ENCODE data around the gene RNU1-1.
"Not testable (repeated sequence)": the region's sequence is repeated elsewhere in the genome, so short reads cannot be mapped to it uniquely, and the experiment has no call there.

Gene RNU1-1

DNA sequence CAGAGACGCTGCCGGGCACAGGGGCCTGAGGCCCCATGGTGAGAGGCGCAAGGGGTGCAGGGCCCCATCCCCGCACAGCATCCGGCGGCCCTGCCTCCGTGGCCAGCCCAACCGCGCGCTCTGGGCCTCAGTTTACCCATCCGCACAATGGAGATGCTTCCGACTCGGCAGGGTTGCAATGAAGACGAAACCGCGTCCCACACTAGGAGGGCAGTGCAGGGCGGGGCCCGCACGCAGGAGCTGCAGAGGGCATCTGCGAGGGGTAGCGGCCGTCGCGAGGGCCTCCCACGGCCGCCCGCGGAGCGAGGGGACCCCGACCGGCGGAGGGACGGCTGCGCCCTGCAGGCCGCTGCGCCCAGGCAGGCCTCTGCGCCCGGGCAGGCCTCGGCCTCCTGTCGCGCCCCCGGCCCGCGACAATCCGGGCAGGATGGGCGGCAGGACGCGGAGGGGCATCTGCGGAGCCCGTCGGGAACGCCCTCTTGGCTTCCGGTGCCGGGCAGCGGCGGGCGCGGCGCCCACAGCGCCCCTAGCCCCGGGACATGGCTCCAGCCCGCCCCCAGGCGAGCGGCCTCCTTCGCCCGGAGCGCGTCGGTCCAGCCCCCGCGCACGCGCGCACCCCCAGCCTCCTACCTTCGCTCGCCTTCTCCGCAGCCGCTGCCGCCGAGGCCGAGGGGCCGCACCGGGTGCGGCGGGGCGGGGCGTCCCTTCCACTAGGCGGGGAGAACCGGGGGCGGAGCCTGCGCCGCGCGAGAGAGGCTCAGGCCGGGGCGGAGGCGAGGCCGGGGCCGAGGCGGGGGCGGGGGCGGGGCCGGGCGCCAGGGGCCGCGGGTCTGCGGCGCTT lies 15.3 kb downstream of the RNU1-1 start:
- 1% methylated on average over 92 of the region's 108 CpGs for whole genome bisulfite sequencing
- Histone ChIP-seq H2AK5ac (ENCODE audit: low read length, severe bottlenecking) (no peak overlapping the region), H2AFZ (ENCODE audit: low read depth, low read length) (peak overlapping the region; percentile 99), H3K9me3 (ENCODE audit: control insufficient read depth, low read length) (no peaks in the 10 kb centered on the region), H2BK5ac (ENCODE audit: low read depth, low read length, poor library complexity, severe bottlenecking) (no peak overlapping the region), H3K27ac (ENCODE audit: low read length, poor library complexity, severe bottlenecking) (no peak overlapping the region), H2BK12ac (ENCODE audit: low read length in 2 of 2) (peak overlapping the region; percentile 39 to 93), H3K4me2 (ENCODE audit: low read length, poor library complexity, severe bottlenecking) (peak overlapping the region; percentile 98), H3K9ac (ENCODE audit: low read length) (peak overlapping the region; percentile 93), H3K79me1 (replicated peaks; ENCODE audit: low read length, poor library complexity, severe bottlenecking) (peaks cover 10% of the 10 kb centered on the region), H2BK120ac (ENCODE audit: low read depth, low read length) (peak overlapping the region; percentile 92), H2BK15ac (ENCODE audit: low read depth, poor library complexity, severe bottlenecking) (peak overlapping the region; percentile 52), H3K36me3 (ENCODE audit: control insufficient read depth in 1 of 2, insufficient read depth in 2 of 2, low read depth in 1 of 2, low read length in 2 of 2) (no peaks in the 10 kb centered on the region), H3K14ac (ENCODE audit: low read length in 2 of 2) (peak overlapping the region; percentile 11 to 99), H3K23ac (ENCODE audit: low read length in 2 of 2) (peak overlapping the region in 1 of 2 experiments; percentile 96), H3K4me1 (ENCODE audit: control insufficient read depth, insufficient read depth, low read depth, low read length) (peaks cover 6% of the 10 kb centered on the region), H3K4ac (ENCODE audit: low read depth in 1 of 2, low read length in 2 of 2) (peak overlapping the region; percentile 87 to 99), H3K4me3 (ENCODE audit: insufficient read depth in 1 of 2, low read depth in 1 of 2, low read length in 2 of 2) (peak overlapping the region; percentile 94), H3K27me3 (ENCODE audit: control insufficient read depth in 1 of 2, insufficient read depth in 1 of 2, low read length in 2 of 2) (no peaks in the 10 kb centered on the region), H3K18ac (ENCODE audit: low read depth in 1 of 2, low read length in 2 of 2) (peak overlapping the region; percentile 95 to 99), H4K8ac (ENCODE audit: low read length) (peak overlapping the region; percentile 95), H4K91ac (ENCODE audit: low read length) (peak overlapping the region; percentile 90)
- DNase-seq, result peak; percentile 85

DNA sequence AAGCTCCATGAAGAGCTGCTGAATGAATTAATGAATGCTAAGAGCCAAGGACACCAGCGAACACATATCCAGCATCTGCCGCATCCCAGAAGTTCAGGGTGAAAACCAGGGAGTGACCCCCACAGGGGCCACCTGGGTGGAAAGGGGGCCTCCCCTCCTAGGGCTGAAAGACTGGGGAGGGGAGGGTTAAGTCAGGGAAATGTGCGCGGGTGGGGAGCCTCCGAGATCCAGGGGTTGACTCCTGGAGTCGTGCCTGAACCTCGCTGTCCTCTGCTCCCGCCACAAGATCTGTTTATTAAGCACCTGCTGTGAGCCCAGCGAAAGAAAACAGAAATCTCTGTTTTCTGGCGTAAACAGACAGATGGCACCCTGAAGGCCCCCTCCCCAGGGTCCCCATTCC lies 16.0 kb downstream of the RNU1-1 start:
- not testable (repeated sequence) for H3K18ac ChIP-seq (ENCODE audit: low read depth in 1 of 2, low read length in 2 of 2); H3K9me3 ChIP-seq (ENCODE audit: control insufficient read depth, low read length); H3K27me3 ChIP-seq (ENCODE audit: control insufficient read depth in 1 of 2, insufficient read depth in 1 of 2, low read length in 2 of 2); H3K27ac ChIP-seq (ENCODE audit: low read length, poor library complexity, severe bottlenecking); H2AFZ ChIP-seq (ENCODE audit: low read depth, low read length); H2BK5ac ChIP-seq (ENCODE audit: low read depth, low read length, poor library complexity, severe bottlenecking); H4K91ac ChIP-seq (ENCODE audit: low read length); H2BK15ac ChIP-seq (ENCODE audit: low read depth, poor library complexity, severe bottlenecking); H4K8ac ChIP-seq (ENCODE audit: low read length); H3K4ac ChIP-seq (ENCODE audit: low read depth in 1 of 2, low read length in 2 of 2); H2AK5ac ChIP-seq (ENCODE audit: low read length, severe bottlenecking); H2BK120ac ChIP-seq (ENCODE audit: low read depth, low read length); DNase-seq; H3K23ac ChIP-seq (ENCODE audit: low read length in 2 of 2); H3K4me1 ChIP-seq (ENCODE audit: control insufficient read depth, insufficient read depth, low read depth, low read length); H3K36me3 ChIP-seq (ENCODE audit: control insufficient read depth in 1 of 2, insufficient read depth in 2 of 2, low read depth in 1 of 2, low read length in 2 of 2); H3K14ac ChIP-seq (ENCODE audit: low read length in 2 of 2); H2BK12ac ChIP-seq (ENCODE audit: low read length in 2 of 2)
- Histone ChIP-seq H3K4me2 (ENCODE audit: low read length, poor library complexity, severe bottlenecking) (peak overlapping the region; percentile 90), H3K79me1 (replicated peaks; ENCODE audit: low read length, poor library complexity, severe bottlenecking) (peaks cover 15% of the 10 kb centered on the region), H3K9ac (ENCODE audit: low read length) (peak overlapping the region; percentile 81), H3K4me3 (ENCODE audit: insufficient read depth in 1 of 2, low read depth in 1 of 2, low read length in 2 of 2) (peak overlapping the region; percentile 94)
- 35% methylated on average over 10 of the region's 10 CpGs for WGBS

DNA sequence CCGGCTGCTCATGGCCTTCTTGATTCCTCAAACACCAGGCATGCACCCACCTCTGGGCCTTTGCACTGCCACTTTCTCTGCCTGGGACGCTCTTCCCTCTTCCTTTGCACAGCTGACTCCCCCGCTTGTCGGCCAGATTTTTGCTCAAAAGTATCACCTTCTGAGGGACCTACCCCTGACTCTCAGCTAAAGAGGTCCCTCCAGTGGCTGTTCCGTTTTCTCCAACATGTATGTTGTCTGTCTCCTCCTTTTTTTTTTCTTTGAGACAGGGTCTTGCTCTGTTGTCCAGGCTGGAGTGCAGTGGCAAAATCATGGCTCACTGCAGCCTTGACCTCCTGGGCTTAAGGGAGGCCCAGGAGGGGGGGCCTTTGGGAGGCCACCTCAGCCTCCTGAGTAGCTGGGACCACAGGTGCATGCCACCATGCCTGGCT lies 16.6 kb downstream of the RNU1-1 start:
- not testable (repeated sequence) for DNase-seq; H3K4me3 ChIP-seq (ENCODE audit: insufficient read depth in 1 of 2, low read depth in 1 of 2, low read length in 2 of 2); H2BK120ac ChIP-seq (ENCODE audit: low read depth, low read length); H2AK5ac ChIP-seq (ENCODE audit: low read length, severe bottlenecking); H3K4me2 ChIP-seq (ENCODE audit: low read length, poor library complexity, severe bottlenecking); H3K9me3 ChIP-seq (ENCODE audit: control insufficient read depth, low read length); H3K23ac ChIP-seq (ENCODE audit: low read length in 2 of 2); H3K9ac ChIP-seq (ENCODE audit: low read length); H2BK15ac ChIP-seq (ENCODE audit: low read depth, poor library complexity, severe bottlenecking); H3K36me3 ChIP-seq (ENCODE audit: control insufficient read depth in 1 of 2, insufficient read depth in 2 of 2, low read depth in 1 of 2, low read length in 2 of 2); H2AFZ ChIP-seq (ENCODE audit: low read depth, low read length); H2BK12ac ChIP-seq (ENCODE audit: low read length in 2 of 2); H3K4me1 ChIP-seq (ENCODE audit: control insufficient read depth, insufficient read depth, low read depth, low read length); H3K18ac ChIP-seq (ENCODE audit: low read depth in 1 of 2, low read length in 2 of 2); H2BK5ac ChIP-seq (ENCODE audit: low read depth, low read length, poor library complexity, severe bottlenecking); H3K27me3 ChIP-seq (ENCODE audit: control insufficient read depth in 1 of 2, insufficient read depth in 1 of 2, low read length in 2 of 2); H3K4ac ChIP-seq (ENCODE audit: low read depth in 1 of 2, low read length in 2 of 2); H4K8ac ChIP-seq (ENCODE audit: low read length); H3K14ac ChIP-seq (ENCODE audit: low read length in 2 of 2); H4K91ac ChIP-seq (ENCODE audit: low read length); H3K27ac ChIP-seq (ENCODE audit: low read length, poor library complexity, severe bottlenecking)
- peaks cover 15% of the 10 kb centered on the region for H3K79me1 ChIP-seq (replicated peaks; ENCODE audit: low read length, poor library complexity, severe bottlenecking)
- WGBS, result 85% methylated on average over 5 of the region's 5 CpGs

DNA sequence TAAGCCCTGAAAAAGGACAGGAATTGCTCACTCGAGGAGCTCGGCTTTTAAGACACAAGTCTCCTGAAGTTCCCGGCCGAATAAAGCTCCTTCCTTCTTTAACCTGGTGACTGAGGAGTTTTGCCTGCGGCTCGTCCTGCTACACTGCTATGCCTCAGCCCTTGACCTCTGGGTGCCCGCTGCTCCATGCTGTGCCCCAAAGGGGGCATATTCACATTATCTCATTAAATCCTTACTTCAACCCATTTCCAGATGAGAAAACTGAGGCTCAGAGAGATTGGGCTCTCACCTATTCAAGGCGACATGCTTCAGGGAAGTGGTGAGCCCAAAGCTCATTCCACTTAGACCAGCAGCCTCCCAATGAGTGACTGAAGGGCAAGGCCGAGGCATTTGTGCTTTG lies 20.4 kb downstream of the RNU1-1 start:
- not testable (repeated sequence) for H3K18ac ChIP-seq (ENCODE audit: low read depth in 1 of 2, low read length in 2 of 2); H3K27me3 ChIP-seq (ENCODE audit: control insufficient read depth in 1 of 2, insufficient read depth in 1 of 2, low read length in 2 of 2); H3K4me1 ChIP-seq (ENCODE audit: control insufficient read depth, insufficient read depth, low read depth, low read length); H3K9me3 ChIP-seq (ENCODE audit: control insufficient read depth, low read length); DNase-seq; H2BK5ac ChIP-seq (ENCODE audit: low read depth, low read length, poor library complexity, severe bottlenecking); H2BK12ac ChIP-seq (ENCODE audit: low read length in 2 of 2); H4K8ac ChIP-seq (ENCODE audit: low read length); H3K23ac ChIP-seq (ENCODE audit: low read length in 2 of 2); H2AFZ ChIP-seq (ENCODE audit: low read depth, low read length); H3K27ac ChIP-seq (ENCODE audit: low read length, poor library complexity, severe bottlenecking); H3K4me3 ChIP-seq (ENCODE audit: insufficient read depth in 1 of 2, low read depth in 1 of 2, low read length in 2 of 2); H3K14ac ChIP-seq (ENCODE audit: low read length in 2 of 2); H4K91ac ChIP-seq (ENCODE audit: low read length); H2AK5ac ChIP-seq (ENCODE audit: low read length, severe bottlenecking); H2BK120ac ChIP-seq (ENCODE audit: low read depth, low read length); H3K4me2 ChIP-seq (ENCODE audit: low read length, poor library complexity, severe bottlenecking); H3K4ac ChIP-seq (ENCODE audit: low read depth in 1 of 2, low read length in 2 of 2); H3K9ac ChIP-seq (ENCODE audit: low read length); H2BK15ac ChIP-seq (ENCODE audit: low read depth, poor library complexity, severe bottlenecking)
- peaks cover 24% of the 10 kb centered on the region for H3K79me1 ChIP-seq (replicated peaks; ENCODE audit: low read length, poor library complexity, severe bottlenecking)
- H3K36me3 ChIP-seq (ENCODE audit: control insufficient read depth in 1 of 2, insufficient read depth in 2 of 2, low read depth in 1 of 2, low read length in 2 of 2), result peaks cover 7 to 29% of the 10 kb centered on the region in 2 experiments
- 92% methylated on average over 9 of the region's 9 CpGs for WGBS

All from mesenchymal stem cell (in vitro differentiated cells and primary cell).